ENCODE results near the gene MAP7. TPM values are rescaled to one million over a fixed set of nuclear protein-coding genes. Genes with fewer than 3 reads are reported as not detected.

Gene MAP7
- total RNA-seq, 2 donors from 2014 or later, result 5.1 to 6.9 TPM

GRCh38 chr6:136468711-136469110 is 81.5 kb downstream of the MAP7 start:
- ATAC-seq (ENCODE audit: insufficient number of reproducible peaks, low FRiP score, low read depth), result no peak
- no peak overlapping the region for H3K4me3 ChIP-seq
- no peak overlapping the region for H3K27ac ChIP-seq
- DNase-seq (ENCODE audit: low spot score), result no peak
- TF ChIP-seq, protein P1, sequence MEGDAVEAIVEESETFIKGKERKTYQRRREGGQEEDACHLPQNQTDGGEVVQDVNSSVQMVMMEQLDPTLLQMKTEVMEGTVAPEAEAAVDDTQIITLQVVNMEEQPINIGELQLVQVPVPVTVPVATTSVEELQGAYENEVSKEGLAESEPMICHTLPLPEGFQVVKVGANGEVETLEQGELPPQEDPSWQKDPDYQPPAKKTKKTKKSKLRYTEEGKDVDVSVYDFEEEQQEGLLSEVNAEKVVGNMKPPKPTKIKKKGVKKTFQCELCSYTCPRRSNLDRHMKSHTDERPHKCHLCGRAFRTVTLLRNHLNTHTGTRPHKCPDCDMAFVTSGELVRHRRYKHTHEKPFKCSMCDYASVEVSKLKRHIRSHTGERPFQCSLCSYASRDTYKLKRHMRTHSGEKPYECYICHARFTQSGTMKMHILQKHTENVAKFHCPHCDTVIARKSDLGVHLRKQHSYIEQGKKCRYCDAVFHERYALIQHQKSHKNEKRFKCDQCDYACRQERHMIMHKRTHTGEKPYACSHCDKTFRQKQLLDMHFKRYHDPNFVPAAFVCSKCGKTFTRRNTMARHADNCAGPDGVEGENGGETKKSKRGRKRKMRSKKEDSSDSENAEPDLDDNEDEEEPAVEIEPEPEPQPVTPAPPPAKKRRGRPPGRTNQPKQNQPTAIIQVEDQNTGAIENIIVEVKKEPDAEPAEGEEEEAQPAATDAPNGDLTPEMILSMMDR (IDR thresholded peaks at IDR 0.05), result no peak
- H3K9me3 ChIP-seq, result no peaks in the 10 kb centered on the region
- no peaks in the 10 kb centered on the region for H3K27me3 ChIP-seq (replicated peaks; ENCODE audit: insufficient read depth)
- H3K36me3 ChIP-seq, result no peaks in the 10 kb centered on the region
- no peaks in the 10 kb centered on the region for H3K4me1 ChIP-seq (ENCODE audit: control insufficient read depth in 1 of 2, low read depth in 2 of 2)

GRCh38 chr6:136467186-136467585 is 83.0 kb downstream of the MAP7 start:
- Histone ChIP-seq H3K4me3 (no peak overlapping the region), H3K9me3 (no peaks in the 10 kb centered on the region), H3K27ac (no peak overlapping the region), H3K36me3 (no peaks in the 10 kb centered on the region), H3K27me3 (replicated peaks; ENCODE audit: insufficient read depth) (no peaks in the 10 kb centered on the region), H3K4me1 (ENCODE audit: control insufficient read depth in 1 of 2, low read depth in 2 of 2) (no peaks in the 10 kb centered on the region)
- ATAC-seq (ENCODE audit: insufficient number of reproducible peaks, low FRiP score, low read depth) (no peak), DNase-seq (ENCODE audit: low spot score) (no peak)
- TF ChIP-seq, protein P1 (IDR thresholded peaks at IDR 0.05), result no peak

DNA sequence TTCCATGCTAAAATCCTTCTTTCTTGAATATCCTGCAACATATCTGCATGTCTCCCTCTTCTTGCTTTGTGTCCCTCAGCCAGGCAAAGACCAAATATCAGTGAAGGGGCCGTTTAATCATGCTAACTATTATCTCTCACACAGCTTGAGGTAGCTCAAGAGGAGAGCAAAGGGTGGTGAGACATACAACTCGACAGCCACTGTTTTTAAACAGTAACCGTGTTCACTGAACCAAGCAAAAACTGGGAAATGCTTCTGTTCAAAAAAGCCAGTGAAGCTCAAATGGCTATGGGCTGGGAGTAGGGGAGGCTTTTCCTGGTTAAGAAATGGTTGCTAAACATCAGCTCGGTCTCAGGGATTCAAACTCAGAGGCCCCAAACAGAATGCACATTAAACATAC is 83.4 kb downstream of the MAP7 start:
- TF ChIP-seq, protein P1 (IDR thresholded peaks at IDR 0.05), result no peak
- Histone ChIP-seq H3K27ac (no peak overlapping the region), H3K4me1 (ENCODE audit: control insufficient read depth in 1 of 2, low read depth in 2 of 2) (no peaks in the 10 kb centered on the region), H3K36me3 (no peaks in the 10 kb centered on the region), H3K27me3 (replicated peaks; ENCODE audit: insufficient read depth) (no peaks in the 10 kb centered on the region), H3K9me3 (no peaks in the 10 kb centered on the region), H3K4me3 (no peak overlapping the region)
- no peak for DNase-seq (ENCODE audit: low spot score)
- no peak for ATAC-seq (ENCODE audit: insufficient number of reproducible peaks, low FRiP score, low read depth)

DNA sequence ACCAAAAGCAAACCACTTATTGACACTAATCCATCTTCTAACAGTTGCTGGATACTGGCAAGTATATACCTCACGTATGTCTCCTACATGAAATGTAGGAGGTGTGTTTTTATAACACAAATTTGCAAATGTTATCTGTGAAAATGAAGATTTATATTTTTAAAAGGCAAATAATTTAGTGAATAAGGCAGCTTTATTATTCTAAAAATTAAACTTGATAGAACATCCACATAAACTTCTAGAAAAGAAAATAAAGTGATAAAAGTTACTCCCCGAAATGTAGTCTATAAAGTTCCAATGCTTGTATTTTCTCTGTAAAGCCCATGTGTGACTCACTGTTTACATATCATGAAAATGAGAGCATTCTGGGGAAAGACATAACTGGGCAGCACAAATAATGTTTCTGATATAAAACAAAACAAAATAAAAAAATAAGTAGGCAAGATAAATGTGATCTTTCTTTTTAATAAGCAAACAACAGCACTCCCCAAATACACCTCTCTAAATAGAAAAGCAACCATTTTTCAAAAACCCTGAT is 84.4 kb downstream of the MAP7 start:
- Histone ChIP-seq H3K4me3 (no peak overlapping the region), H3K36me3 (no peaks in the 10 kb centered on the region), H3K27ac (no peak overlapping the region), H3K9me3 (no peaks in the 10 kb centered on the region), H3K27me3 (replicated peaks; ENCODE audit: insufficient read depth) (no peaks in the 10 kb centered on the region), H3K4me1 (ENCODE audit: control insufficient read depth in 1 of 2, low read depth in 2 of 2) (no peaks in the 10 kb centered on the region)
- ATAC-seq (ENCODE audit: insufficient number of reproducible peaks, low FRiP score, low read depth) (no peak), DNase-seq (ENCODE audit: low spot score) (no peak)
- TF ChIP-seq, protein P1 (IDR thresholded peaks at IDR 0.05), result no peak

DNA sequence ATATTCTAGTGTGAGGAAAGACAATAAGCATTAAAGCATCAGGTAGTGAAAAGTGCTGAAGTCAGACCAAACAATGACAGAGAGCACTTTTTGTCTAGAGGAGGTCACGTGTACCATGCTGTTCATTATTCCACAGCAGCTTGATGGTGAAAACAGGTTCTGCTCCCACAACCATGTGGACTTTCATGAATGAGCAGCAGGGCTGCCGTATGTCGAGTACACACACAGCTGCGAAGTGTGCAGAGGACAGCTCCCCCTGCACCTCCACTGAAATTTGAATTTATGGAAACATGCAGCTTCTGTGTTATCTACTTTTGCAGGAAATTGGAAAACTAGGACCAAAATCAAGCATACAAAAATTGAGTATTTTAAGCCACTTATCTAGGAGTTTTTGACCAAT is 85.3 kb downstream of the MAP7 start:
- ATAC-seq (ENCODE audit: insufficient number of reproducible peaks, low FRiP score, low read depth) (no peak), DNase-seq (ENCODE audit: low spot score) (no peak)
- Histone ChIP-seq H3K27me3 (replicated peaks; ENCODE audit: insufficient read depth) (no peaks in the 10 kb centered on the region), H3K9me3 (no peaks in the 10 kb centered on the region), H3K36me3 (no peaks in the 10 kb centered on the region), H3K4me3 (no peak overlapping the region), H3K4me1 (ENCODE audit: control insufficient read depth in 1 of 2, low read depth in 2 of 2) (no peaks in the 10 kb centered on the region), H3K27ac (no peak overlapping the region)
- TF ChIP-seq, protein P1 (IDR thresholded peaks at IDR 0.05), result no peak

Measured in thoracic aorta (tissue), 2 donors.